NCI-H2029 treated with DMSO at 0.1 percent for 48 hours (cell line): ENCODE measurements around the gene LHPP.
A peak's percentile ranks its signal among the peaks of the same experiment; 100 is the strongest.

Experiments used
- DNase-seq: peaks from one replicate; lab custom pipeline; 2025; lab: John Stamatoyannopoulos, UW

Gene LHPP

DNA sequence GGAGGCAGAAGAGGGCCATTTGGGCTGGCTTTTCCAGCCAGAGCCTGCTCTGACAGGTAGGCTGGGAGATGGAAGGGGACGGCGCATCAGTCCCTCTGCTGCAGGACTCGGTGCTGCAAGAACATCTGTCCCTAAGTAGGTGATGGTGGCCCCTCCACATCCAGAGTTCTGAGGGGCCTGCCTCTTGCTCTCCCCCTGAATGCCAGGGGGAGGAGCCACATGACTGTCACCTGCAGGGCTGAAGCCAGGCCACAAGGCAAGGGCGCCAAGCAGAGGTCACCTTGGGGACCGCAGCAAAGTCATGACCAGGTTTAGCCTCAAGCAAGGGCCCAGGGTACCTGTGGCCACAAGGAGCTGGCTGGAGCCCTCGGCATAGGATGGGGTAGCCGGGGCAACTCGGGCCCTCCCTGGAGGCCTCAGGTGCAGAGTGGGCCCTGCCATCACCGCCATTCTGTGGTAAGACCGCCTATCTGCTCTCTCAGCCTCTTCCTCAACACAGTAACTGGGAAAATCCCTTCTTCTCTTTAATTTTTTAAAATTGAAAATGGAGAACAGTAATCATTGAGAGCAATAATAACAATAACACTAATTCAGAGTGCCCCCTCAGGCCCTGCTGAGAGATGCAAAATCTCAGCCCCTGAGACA is 183.3 kb downstream of the LHPP start:
- DNase-seq: no peak

GRCh38 chr10:124645467-124646095 is 184.0 kb downstream of the LHPP start:
- DNase-seq: no peak

GRCh38 chr10:124646483-124647352 is 185.1 kb downstream of the LHPP start:
- DNase-seq: no peak

- DNase-seq: no peak
These were observed 186.0 kb downstream of the LHPP start for GRCh38 chr10:124647421-124648130.

DNA sequence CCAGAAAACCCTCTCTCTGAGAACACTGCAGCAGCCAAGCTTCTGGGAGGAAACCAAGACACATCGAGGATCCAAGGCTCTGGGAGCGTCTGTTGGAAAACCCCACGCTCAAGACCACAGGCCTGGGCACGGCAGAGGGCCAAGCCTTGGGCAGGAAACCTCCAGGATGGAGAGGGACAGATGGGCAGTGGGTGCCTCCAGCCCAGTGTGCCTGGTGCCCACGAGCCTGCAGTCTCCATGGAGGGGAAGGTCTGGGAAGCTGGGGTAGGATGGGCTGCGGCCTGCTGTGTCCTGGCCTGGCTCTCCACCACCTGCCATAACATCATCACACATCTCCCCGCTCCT is 186.5 kb downstream of the LHPP start:
- DNase-seq: no peak

DNA sequence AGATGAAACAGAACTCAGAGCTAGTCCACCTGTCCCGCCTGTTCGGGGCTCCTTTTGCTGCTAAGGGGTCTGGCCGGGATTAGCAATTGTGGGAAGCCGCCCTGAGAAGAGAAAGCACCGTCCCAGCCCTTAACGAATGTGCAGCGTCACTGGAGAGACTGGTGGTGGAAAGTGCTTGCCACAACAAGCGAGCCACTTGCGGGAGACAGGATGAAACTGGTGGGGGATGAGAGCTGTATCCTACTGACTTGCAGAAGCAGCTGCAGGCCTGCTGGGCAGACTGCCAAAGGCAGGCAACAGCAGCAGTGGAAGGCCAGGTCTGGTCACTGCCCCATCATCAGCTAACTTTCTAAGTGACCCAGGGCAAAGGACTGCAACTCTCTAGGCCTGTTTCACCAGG is 187.1 kb downstream of the LHPP start:
- peak; percentile 69 for DNase-seq

DNA sequence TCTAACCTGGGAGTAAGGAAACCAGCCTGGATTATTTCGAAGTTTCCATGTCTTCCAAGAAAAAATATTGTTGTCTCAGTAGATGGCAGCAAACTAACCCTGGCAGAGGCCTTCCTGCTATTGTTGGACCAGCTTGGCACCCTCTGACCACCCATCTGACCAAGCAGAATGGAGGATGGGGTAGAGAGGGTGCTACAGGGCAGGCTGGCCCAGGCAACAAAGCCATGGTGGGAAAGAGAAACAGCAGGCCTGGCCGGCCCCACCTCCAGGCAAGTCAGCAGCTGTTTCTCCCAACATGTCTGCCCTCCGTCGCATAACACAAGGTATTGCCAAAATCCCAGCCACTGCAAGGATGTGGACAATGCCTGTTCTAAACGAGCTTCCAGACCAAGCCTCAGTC is 187.6 kb downstream of the LHPP start:
- no peak for DNase-seq

- no peak for DNase-seq
These were observed 188.6 kb downstream of the LHPP start for GRCh38 chr10:124650263-124650662.

DNA sequence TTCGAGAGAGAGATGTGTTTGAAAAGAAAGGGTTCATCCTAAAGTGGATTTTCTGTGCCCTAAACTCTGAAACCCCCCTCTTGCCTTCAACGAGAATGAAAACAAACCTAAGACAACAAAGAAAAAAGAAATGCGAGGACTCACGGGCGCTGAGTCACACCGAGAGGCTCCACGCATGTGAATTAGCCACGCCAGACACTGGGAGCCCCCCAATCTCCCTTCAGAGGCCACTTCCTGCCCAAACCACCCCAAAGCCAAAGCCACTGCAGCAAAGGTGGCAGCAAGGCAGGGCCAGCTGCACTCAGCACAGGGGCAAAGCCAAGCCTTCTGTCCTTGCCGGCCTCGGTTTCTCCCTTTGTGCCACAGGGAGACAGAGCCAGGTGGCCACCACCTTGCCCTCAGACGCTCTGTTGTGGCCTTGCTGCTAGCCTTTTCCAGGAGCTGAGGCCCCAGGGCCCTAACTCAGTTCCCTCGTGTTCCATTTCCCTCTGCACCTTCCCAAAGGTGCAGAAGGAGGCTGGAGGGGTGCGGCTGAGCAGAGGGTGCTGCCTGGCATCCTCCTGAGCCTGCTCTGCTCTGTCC is 189.3 kb downstream of the LHPP start:
- DNase-seq: no peak

DNA sequence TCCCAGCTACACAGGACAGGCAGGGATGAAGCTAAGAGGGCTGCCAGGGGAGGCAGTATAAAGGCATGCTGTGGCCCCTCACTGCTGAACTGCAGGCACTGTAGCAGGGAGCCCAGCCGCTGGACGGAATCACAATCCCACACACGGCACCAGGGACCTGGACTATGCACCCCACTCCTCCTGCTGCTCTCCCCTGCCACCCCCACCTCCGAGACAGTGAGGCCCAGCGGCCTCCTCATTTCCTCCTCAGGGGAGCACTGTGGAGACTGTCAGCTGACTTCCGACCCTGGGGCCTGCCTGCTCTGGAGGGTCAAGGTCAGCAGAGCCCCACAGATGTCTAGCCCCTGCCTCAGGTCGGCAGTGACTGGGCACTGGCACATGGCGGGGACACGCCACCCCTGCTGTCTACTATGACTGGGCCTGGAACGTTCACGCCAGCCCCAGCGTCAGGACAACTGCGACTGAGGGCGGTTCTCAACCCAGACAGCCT is 189.8 kb downstream of the LHPP start:
- no peak for DNase-seq

- DNase-seq: no peak
These were observed 190.6 kb downstream of the LHPP start for GRCh38 chr10:124652200-124652599.

DNA sequence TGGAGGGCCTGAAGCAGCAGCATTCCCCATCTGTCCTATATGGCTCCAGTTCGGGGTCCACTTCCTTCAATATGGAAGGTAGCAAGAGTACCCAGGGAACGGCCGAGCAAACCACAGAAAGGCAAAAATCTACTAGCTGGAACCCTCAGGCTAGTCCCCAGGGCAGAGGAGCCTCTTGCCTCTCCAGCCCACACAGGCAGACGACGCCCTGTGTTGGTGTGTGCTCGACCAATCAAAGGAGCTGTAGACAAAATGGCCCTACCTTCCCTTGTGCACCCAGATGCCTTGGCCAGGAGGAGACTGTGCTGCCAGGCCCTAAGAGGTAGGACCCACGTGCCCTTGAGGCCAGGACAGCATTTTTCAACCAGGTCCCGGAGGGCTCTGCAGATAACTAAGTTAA is 191.1 kb downstream of the LHPP start:
- DNase-seq: no peak

- no peak for DNase-seq
These were observed 191.7 kb downstream of the LHPP start for GRCh38 chr10:124653311-124653710.

GRCh38 chr10:124653811-124654651 is 192.4 kb downstream of the LHPP start:
- DNase-seq: peak; percentile 54

- DNase-seq: no peak
These were observed 193.1 kb downstream of the LHPP start for GRCh38 chr10:124654686-124655085.

- DNase-seq: no peak
These were observed 193.8 kb downstream of the LHPP start for GRCh38 chr10:124655191-124656112.

GRCh38 chr10:124656113-124656490 is 194.5 kb downstream of the LHPP start:
- no peak for DNase-seq

DNA sequence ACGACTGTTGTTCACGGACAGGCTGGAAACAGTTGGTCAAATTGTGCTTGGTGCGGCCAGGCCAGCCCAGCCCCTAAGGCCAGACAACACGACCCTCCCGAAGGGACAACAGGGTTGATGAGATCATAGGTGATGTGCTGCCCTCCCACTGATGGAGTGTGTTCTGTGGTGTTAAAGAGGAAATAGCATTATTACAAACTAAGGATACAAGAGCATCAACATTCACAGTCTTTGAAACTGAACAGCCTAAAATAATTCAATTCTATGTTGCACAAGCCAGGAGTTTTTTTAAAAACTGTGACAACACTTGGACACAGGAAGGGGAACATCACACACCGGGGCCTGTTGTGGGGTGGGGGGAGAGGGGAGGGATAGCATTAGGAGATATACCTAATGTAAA is 194.9 kb downstream of the LHPP start:
- DNase-seq: no peak

GRCh38 chr10:124657806-124658205 is 196.2 kb downstream of the LHPP start:
- no peak for DNase-seq
